ENCODE results near the gene LHFPL3.

LHFPL3 gene

DNA sequence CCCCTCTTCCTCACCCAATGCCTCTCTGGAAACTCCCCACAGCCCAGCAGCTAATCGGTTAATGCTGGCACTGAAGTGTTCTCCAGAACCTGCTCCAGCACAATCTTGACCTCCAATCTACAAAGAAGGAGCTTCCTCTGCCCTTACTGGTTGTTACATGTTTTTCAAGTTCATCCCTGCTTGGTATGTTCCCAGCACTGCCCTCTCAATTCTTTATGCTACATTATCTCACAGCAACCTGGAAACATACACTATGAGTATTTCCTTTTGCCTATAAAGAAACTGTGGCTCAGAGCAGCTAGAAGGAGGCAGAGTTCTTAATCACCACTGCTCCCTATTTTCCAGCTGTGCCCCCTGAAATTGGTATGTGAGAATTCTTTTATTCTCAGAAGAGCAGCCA, 601.5 kb downstream of the LHFPL3 start:
- Histone ChIP-seq H3K79me2 (ENCODE audit: control insufficient read depth, low read length) (no peaks in the 10 kb centered on the region), H3K4me2 (ENCODE audit: low read length) (no peak overlapping the region), H3K36me3 (ENCODE audit: control insufficient read depth, low read length) (no peaks in the 10 kb centered on the region), H3K4me1 (ENCODE audit: control insufficient read depth, low read length) (peaks cover 39% of the 10 kb centered on the region), H3K27ac (ENCODE audit: low read depth, low read length) (no peak overlapping the region), H3K4me3 (ENCODE audit: low read length) (no peak overlapping the region), H3K9me2 (replicated peaks; ENCODE audit: control insufficient read depth, low read length) (no peaks in the 10 kb centered on the region), H3K27me3 (ENCODE audit: control insufficient read depth, low read length) (no peaks in the 10 kb centered on the region), H3F3A (ENCODE audit: control insufficient read depth, insufficient read depth) (peaks cover 4% of the 10 kb centered on the region), H4K20me1 (ENCODE audit: control insufficient read depth, insufficient read depth, low read depth, low read length) (no peaks in the 10 kb centered on the region), H3K9me3 (ENCODE audit: control insufficient read depth, insufficient read depth, low read length) (no peaks in the 10 kb centered on the region)
- TF ChIP-seq, protein P1, sequence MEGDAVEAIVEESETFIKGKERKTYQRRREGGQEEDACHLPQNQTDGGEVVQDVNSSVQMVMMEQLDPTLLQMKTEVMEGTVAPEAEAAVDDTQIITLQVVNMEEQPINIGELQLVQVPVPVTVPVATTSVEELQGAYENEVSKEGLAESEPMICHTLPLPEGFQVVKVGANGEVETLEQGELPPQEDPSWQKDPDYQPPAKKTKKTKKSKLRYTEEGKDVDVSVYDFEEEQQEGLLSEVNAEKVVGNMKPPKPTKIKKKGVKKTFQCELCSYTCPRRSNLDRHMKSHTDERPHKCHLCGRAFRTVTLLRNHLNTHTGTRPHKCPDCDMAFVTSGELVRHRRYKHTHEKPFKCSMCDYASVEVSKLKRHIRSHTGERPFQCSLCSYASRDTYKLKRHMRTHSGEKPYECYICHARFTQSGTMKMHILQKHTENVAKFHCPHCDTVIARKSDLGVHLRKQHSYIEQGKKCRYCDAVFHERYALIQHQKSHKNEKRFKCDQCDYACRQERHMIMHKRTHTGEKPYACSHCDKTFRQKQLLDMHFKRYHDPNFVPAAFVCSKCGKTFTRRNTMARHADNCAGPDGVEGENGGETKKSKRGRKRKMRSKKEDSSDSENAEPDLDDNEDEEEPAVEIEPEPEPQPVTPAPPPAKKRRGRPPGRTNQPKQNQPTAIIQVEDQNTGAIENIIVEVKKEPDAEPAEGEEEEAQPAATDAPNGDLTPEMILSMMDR (IDR thresholded peaks at IDR 0.05; ENCODE audit: low read depth, low read length, poor library complexity, severe bottlenecking) = no peak
- TF ChIP-seq EZH2phosphoT487 (IDR thresholded peaks at IDR 0.05; ENCODE audit: borderline replicate concordance, low read length) = no peak

DNA sequence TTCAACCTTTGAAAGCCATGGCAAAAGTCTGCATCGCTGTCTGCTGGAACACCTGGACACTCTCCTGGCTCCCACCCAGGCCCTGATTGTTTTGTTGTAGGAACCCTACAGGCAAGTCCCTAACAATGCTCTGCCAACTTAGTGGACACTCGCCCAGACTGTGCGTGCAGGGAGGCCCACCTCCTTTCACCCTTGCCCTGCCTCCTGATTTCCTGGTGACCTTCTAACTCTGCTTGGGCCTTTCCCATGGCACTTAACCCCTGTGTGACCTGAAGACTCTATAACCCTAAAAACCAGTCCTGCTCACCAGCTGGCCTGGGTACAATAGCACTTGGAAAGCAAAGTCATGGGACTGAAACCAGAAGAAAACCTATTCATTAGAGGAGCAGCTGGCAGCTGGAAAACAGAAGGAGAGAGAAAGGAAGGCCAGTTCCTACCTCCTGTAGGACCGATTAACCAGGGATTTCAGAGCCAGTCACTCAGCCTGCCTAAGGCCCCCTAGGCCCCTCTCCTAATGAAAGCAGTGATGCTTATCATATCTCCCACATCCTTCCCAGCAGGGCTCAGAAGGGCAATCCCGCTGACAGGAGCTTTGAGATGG, 602.9 kb downstream of the LHFPL3 start:
- H3K4me1 ChIP-seq (ENCODE audit: control insufficient read depth, low read length) = peaks cover 51% of the 10 kb centered on the region
- H3K4me3 ChIP-seq (ENCODE audit: low read length) = no peak overlapping the region
- no peaks in the 10 kb centered on the region for H3K27me3 ChIP-seq (ENCODE audit: control insufficient read depth, low read length)
- H3K9me2 ChIP-seq (replicated peaks; ENCODE audit: control insufficient read depth, low read length) = no peaks in the 10 kb centered on the region
- no peaks in the 10 kb centered on the region for H3K36me3 ChIP-seq (ENCODE audit: control insufficient read depth, low read length)
- no peaks in the 10 kb centered on the region for H3K9me3 ChIP-seq (ENCODE audit: control insufficient read depth, insufficient read depth, low read length)
- no peak for TF ChIP-seq EZH2phosphoT487 (IDR thresholded peaks at IDR 0.05; ENCODE audit: borderline replicate concordance, low read length)
- TF ChIP-seq, protein P1 (IDR thresholded peaks at IDR 0.05; ENCODE audit: low read depth, low read length, poor library complexity, severe bottlenecking) = no peak
- H3K4me2 ChIP-seq (ENCODE audit: low read length) = no peak overlapping the region
- H3K79me2 ChIP-seq (ENCODE audit: control insufficient read depth, low read length) = no peaks in the 10 kb centered on the region
- H3K27ac ChIP-seq (ENCODE audit: low read depth, low read length) = no peak overlapping the region
- H3F3A ChIP-seq (ENCODE audit: control insufficient read depth, insufficient read depth) = peaks cover 8% of the 10 kb centered on the region
- no peaks in the 10 kb centered on the region for H4K20me1 ChIP-seq (ENCODE audit: control insufficient read depth, insufficient read depth, low read depth, low read length)

DNA sequence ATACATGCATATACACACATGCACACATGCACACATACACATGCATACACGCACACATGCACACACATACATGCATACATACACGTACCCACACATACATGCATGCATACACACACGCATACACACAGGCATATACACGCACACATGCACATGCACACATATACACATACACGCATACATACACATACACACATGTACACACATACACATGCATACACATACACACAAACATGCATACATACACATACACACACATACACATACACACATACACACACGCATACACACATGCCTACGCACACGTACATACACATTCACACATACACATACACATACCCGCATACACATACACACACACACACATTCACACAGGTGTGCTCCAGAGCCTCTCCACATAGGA, 604.6 kb downstream of the LHFPL3 start:
- Histone ChIP-seq H3K4me1 (ENCODE audit: control insufficient read depth, low read length) (peaks cover 60% of the 10 kb centered on the region), H3K27ac (ENCODE audit: low read depth, low read length) (peak overlapping the region; percentile 46), H3K36me3 (ENCODE audit: control insufficient read depth, low read length) (no peaks in the 10 kb centered on the region), H3K79me2 (ENCODE audit: control insufficient read depth, low read length) (no peaks in the 10 kb centered on the region), H3K9me3 (ENCODE audit: control insufficient read depth, insufficient read depth, low read length) (no peaks in the 10 kb centered on the region), H3F3A (ENCODE audit: control insufficient read depth, insufficient read depth) (peaks cover 8% of the 10 kb centered on the region), H3K27me3 (ENCODE audit: control insufficient read depth, low read length) (no peaks in the 10 kb centered on the region), H3K4me2 (ENCODE audit: low read length) (peak overlapping the region; percentile 52), H4K20me1 (ENCODE audit: control insufficient read depth, insufficient read depth, low read depth, low read length) (no peaks in the 10 kb centered on the region), H3K4me3 (ENCODE audit: low read length) (peak overlapping the region; percentile 28), H3K9me2 (replicated peaks; ENCODE audit: control insufficient read depth, low read length) (no peaks in the 10 kb centered on the region)
- TF ChIP-seq, protein P1 (IDR thresholded peaks at IDR 0.05; ENCODE audit: low read depth, low read length, poor library complexity, severe bottlenecking) = no peak
- no peak for TF ChIP-seq EZH2phosphoT487 (IDR thresholded peaks at IDR 0.05; ENCODE audit: borderline replicate concordance, low read length)
